GM12878 (cell line): Measurements from ENCODE around the gene STMP1. TPM values are rescaled to one million over a fixed set of nuclear protein-coding genes. Genes with fewer than 3 reads are reported as not detected.

ENCODE experiments used
- ATAC-seq: fragments of 200-7000 bp; cut with Tn5 transposase; 3 replicates; pipeline ENCODE4 v1.9.1; 2020; ENCODE audit warnings: mild to moderate bottlenecking, moderate library complexity
- BruUV-seq: library from RNA; stranded (reverse); fragments of 400-500 nt; replicated peaks from 2 replicates; lab custom pipeline; 2021; lab: Mats Ljungman, UMichigan
- CTCF ChIA-PET: fragments of 300-600 bp; sonication (Branson Sonifier 250); formaldehyde crosslinking; extraction: SDS; loops from one replicate; lab custom pipeline; 2021; ENCODE audit warnings: inconsistent platforms; lab: Yijun Ruan, JAX
- POLR2A ChIA-PET: fragments of 350-600 bp; formaldehyde crosslinking; extraction: SDS; loops from one replicate; lab custom pipeline; 2021; ENCODE audit warnings: inconsistent platforms; lab: Charles Lee
- RAD21 ChIA-PET: fragments of 300-600 bp; sonication (Branson Sonifier 250); formaldehyde crosslinking; loops from one replicate; lab custom pipeline; 2023; ENCODE audit warnings: antibody characterized with exemption; ENCODE audit not compliant: unreplicated experiment; lab: Charles Lee
- SMC1A ChIA-PET: fragments of 300-600 bp; sonication (Branson Sonifier 250); formaldehyde crosslinking; loops from one replicate; lab custom pipeline; 2023; ENCODE audit not compliant: unreplicated experiment, uncharacterized antibody; lab: Charles Lee
- DNase-seq: peaks from one replicate; pipeline ENCODE4 v3.0.0-alpha.2; 2011; ENCODE audit warnings: low read depth, low spot score
- FAIRE-seq: peaks from 3 replicates; lab custom pipeline; 2011; peaks lifted over from hg19 to GRCh38; lab: Jason Lieb, UNC
- H2AFZ ChIP-seq: 2 replicates; pipeline ENCODE4 v1.6.0; 2011; ENCODE audit warnings: low read depth, low read length, control low read depth; ENCODE audit not compliant: control insufficient read depth
- H3K27ac ChIP-seq: 2 replicates; pipeline ENCODE4 v1.5.1; 2011; ENCODE audit warnings: control low read depth; ENCODE audit not compliant: control insufficient read depth, insufficient read depth
- H3K27me3 ChIP-seq, 2 experiments: replicated peaks in 1 of 2; 2 replicates each; pipeline versions ENCODE4 v1.6.0 to v1.6.1; 2011; ENCODE audit warnings: low read length in 1 of 2; ENCODE audit not compliant: control insufficient read depth in 2 of 2, insufficient read depth in 2 of 2
- H3K36me3 ChIP-seq, 2 experiments: 2 replicates each; pipeline ENCODE4 v1.5.1; 2011; ENCODE audit warnings: low read length in 1 of 2; ENCODE audit not compliant: control insufficient read depth in 2 of 2, insufficient read depth in 2 of 2
- H3K4me1 ChIP-seq: 2 replicates; pipeline ENCODE4 v1.6.1; 2011; ENCODE audit warnings: mild to moderate bottlenecking, low read length, moderate library complexity, mixed read lengths; ENCODE audit not compliant: control insufficient read depth, insufficient read depth
- H3K4me2 ChIP-seq: 2 replicates; pipeline ENCODE4 v1.6.0; 2011; ENCODE audit warnings: control low read depth; ENCODE audit not compliant: control insufficient read depth, insufficient read depth
- H3K4me3 ChIP-seq: fragments of 200-600 bp; sonication (generic); 2 replicates; pipeline ENCODE4 v1.5.1; 2016
- H3K79me2 ChIP-seq: 2 replicates; pipeline ENCODE4 v1.6.0; 2011; ENCODE audit warnings: low read length; ENCODE audit not compliant: control insufficient read depth, insufficient read depth
- H3K9ac ChIP-seq: 2 replicates; pipeline ENCODE4 v1.8.0; 2011; ENCODE audit warnings: low read length, control low read depth, mixed read lengths; ENCODE audit not compliant: control insufficient read depth, insufficient read depth
- H3K9me3 ChIP-seq: replicated peaks from 3 replicates; pipeline ENCODE4 v1.5.1; 2011; ENCODE audit warnings: mild to moderate bottlenecking, low read length; ENCODE audit not compliant: control insufficient read depth, insufficient read depth
- H4K20me1 ChIP-seq: 2 replicates; pipeline ENCODE4 v1.6.0; 2011; ENCODE audit not compliant: control insufficient read depth, insufficient read depth
- CREB1 ChIP-seq: IDR thresholded peaks from 2 replicates; pipeline ENCODE4 v1.6.1; 2012; ENCODE audit warnings: low read depth, mild to moderate bottlenecking, inconsistent platforms
- ESRRA ChIP-seq: IDR thresholded peaks from 2 replicates; pipeline ENCODE4 v1.6.1; 2012; ENCODE audit warnings: mild to moderate bottlenecking, low read length, improper control_type of control experiment
- FOXK2 ChIP-seq: fragments of 450-650 bp; IDR thresholded peaks from 2 replicates; pipeline ENCODE4 v1.6.1; 2017; ENCODE audit warnings: mild to moderate bottlenecking, moderate library complexity
- IRF5 ChIP-seq: fragments of 450-650 bp; IDR thresholded peaks from 2 replicates; pipeline ENCODE4 v1.6.1; 2017; ENCODE audit warnings: borderline replicate concordance
- MEF2B ChIP-seq: fragments of 450-650 bp; IDR thresholded peaks from 2 replicates; pipeline ENCODE4 v1.6.1; 2018; ENCODE audit warnings: mild to moderate bottlenecking, moderate library complexity; ENCODE audit not compliant: partially characterized antibody, poor library complexity, severe bottlenecking
- MYB ChIP-seq: fragments of 150-350 bp; IDR thresholded peaks from 2 replicates; pipeline ENCODE4 v1.6.1; 2014; ENCODE audit warnings: mild to moderate bottlenecking, low read depth, low read length, borderline replicate concordance
- NFIC ChIP-seq: IDR thresholded peaks from 2 replicates; pipeline ENCODE4 v1.6.1; 2012; ENCODE audit warnings: low read depth, mild to moderate bottlenecking, inconsistent platforms, low read length, moderate library complexity
- POLR2AphosphoS2 ChIP-seq: IDR thresholded peaks from 2 replicates; pipeline ENCODE4 v1.6.1; 2011; ENCODE audit warnings: low read depth, mild to moderate bottlenecking, low read length, improper control_type of control experiment, moderate library complexity
- RAD21 ChIP-seq: IDR thresholded peaks from 2 replicates; pipeline ENCODE4 v1.6.1; 2011; ENCODE audit warnings: mild to moderate bottlenecking, low read depth, low read length, moderate library complexity; ENCODE audit not compliant: insufficient read depth
- RAD51 ChIP-seq: fragments of 450-650 bp; IDR thresholded peaks from 2 replicates; pipeline ENCODE4 v1.6.1; 2016; ENCODE audit warnings: moderate library complexity, mild to moderate bottlenecking, inconsistent platforms
- RUNX3 ChIP-seq: IDR thresholded peaks from 2 replicates; pipeline ENCODE4 v1.6.1; 2012; ENCODE audit warnings: low read length, inconsistent platforms
- TCF12 ChIP-seq: IDR thresholded peaks from 2 replicates; pipeline ENCODE4 v1.6.1; 2011; ENCODE audit warnings: low read depth, mild to moderate bottlenecking, low read length
- TCF3 ChIP-seq: IDR thresholded peaks from 2 replicates; pipeline ENCODE4 v1.6.1; 2012; ENCODE audit warnings: low read depth, mild to moderate bottlenecking, low read length, borderline replicate concordance; ENCODE audit not compliant: insufficient read depth
- ZBTB33 ChIP-seq: fragments of 450-650 bp; IDR thresholded peaks from 2 replicates; pipeline ENCODE4 v1.6.1; 2017; ENCODE audit warnings: mild to moderate bottlenecking
- ZNF24 ChIP-seq: fragments of 450-650 bp; IDR thresholded peaks from 2 replicates; pipeline ENCODE4 v1.6.1; 2017; ENCODE audit warnings: antibody characterized with exemption, mild to moderate bottlenecking
- WGBS: methylation state at CpG from one replicate; pipeline ENCODE4 v1.1.6; 2016; ENCODE audit warnings: low lambda C conversion rate; ENCODE audit not compliant: insufficient replicate concordance, insufficient coverage; ENCODE audit errors: missing lambda C conversion rate; 5-methylcytosine and 5-hydroxymethylcytosine counted together
- in situ Hi-C: fragments of 300-500 bp; cut with MboI; formaldehyde crosslinking; loops from 9 replicates; pipeline ENCODE4 v1.14.3; 2018; ENCODE audit warnings: mixed read lengths
- intact Hi-C: fragments of 100-400 bp; cut with micrococcal nuclease; formaldehyde crosslinking; loops from one replicate; pipeline ENCODE4 v1.14.2; 2022; ENCODE audit not compliant: unreplicated experiment
- polyA plus RNA-seq, 11 experiments: library from polyadenylated mRNA; depleted of rRNA in 4 of 11; unstranded in 6 of 11; stranded (reverse) in 5 of 11; fragments of >200 nt; fragmentation: Nextera tagmentation in 4 of 11; fragmentation: Illumina TruSeq in 1 of 11; extraction: Ambion mirVana in 4 of 11; extraction: Trizol in 1 of 11; gene quantifications; 1 replicate in 1 of 11; 2 replicates in 10 of 11; pipeline versions ENCODE4 v1.2.1 to v1.2.3, GENCODE V29; 2011 to 2016; ENCODE audit warnings: inconsistent platforms in 2 of 11, missing spikeins in 2 of 11, low read depth in 1 of 11
- total RNA-seq, 4 experiments: library from RNA; depleted of rRNA in 3 of 4; stranded (reverse); fragments of >200 nt in 3 of 4; fragmentation: Illumina TruSeq in 1 of 4; extraction: Trizol in 1 of 4; gene quantifications; 2 replicates each; pipeline versions ENCODE4 v1.2.1 to v1.2.3, GENCODE V29; 2013 to 2021
- TF ChIP-seq, protein P1 (sequence below): fragments of 450-650 bp; IDR thresholded peaks from 2 replicates; pipeline ENCODE4 v1.6.1; 2018; ENCODE audit warnings: borderline replicate concordance, mild to moderate bottlenecking; ENCODE audit not compliant: partially characterized antibody
- TF ChIP-seq, protein P2 (sequence below): fragments of 450-650 bp; IDR thresholded peaks from 2 replicates; pipeline ENCODE4 v1.6.1; 2018; ENCODE audit warnings: mild to moderate bottlenecking, low read depth, moderate library complexity; ENCODE audit not compliant: partially characterized antibody

STMP1 gene
- total and polyA plus RNA-seq, 10 of the 15 experiments (the other 5 are each of a cell fraction or from before 2014, with no cell fraction given) = 8.0 to 79.9 (median 24.7) TPM

GRCh38 chr7:135616136-135616535 lies 46.2 kb upstream of the STMP1 start:
- no TSS peak for BruUV-seq
- Histone ChIP-seq H3K36me3 (peaks cover 3 to 14% of the 10 kb centered on the region in 2 experiments), H3K4me3 (no peak overlapping the region), H3K27ac (no peak overlapping the region), H3K79me2 (no peaks in the 10 kb centered on the region), H2AFZ (no peak overlapping the region), H3K27me3 (no peaks in the 10 kb centered on the region), H3K9me3 (no peaks in the 10 kb centered on the region), H4K20me1 (no peaks in the 10 kb centered on the region), H3K9ac (no peak overlapping the region), H3K4me1 (no peaks in the 10 kb centered on the region), H3K4me2 (no peak overlapping the region)
- ATAC-seq = no peak
- FAIRE-seq = no peak
- POLR2A ChIA-PET = no interaction called here
- RAD21 ChIA-PET = no interaction called here
- in situ Hi-C loops (no loop called here), intact Hi-C loops (loop anchor here (2.0 to 5.0 kb wide), 2 partner anchors 15 to 34 kb away; no protein-coding TSS in a partner anchor)
- CTCF ChIA-PET = interaction anchor here (1.6 to 2.0 kb wide), 3 partner anchors 12 to 238 kb away, joined by 3 to 7 read pairs (median 4); no protein-coding TSS in a partner anchor
- 100% methylated on average over 1 of the region's 1 CpG for WGBS
- no peak for DNase-seq
- SMC1A ChIA-PET = interaction anchor here (0.6 kb wide), 1 partner anchor 146 kb away, joined by 3 read pairs; no protein-coding TSS in a partner anchor
- no peak for TF ChIP-seq MYB
- TF ChIP-seq POLR2AphosphoS2 = no peak
- no peak for TF ChIP-seq ZNF24
- no peak for TF ChIP-seq RUNX3
- TF ChIP-seq FOXK2 = no peak
- no peak for TF ChIP-seq IRF5
- TF ChIP-seq, protein P1, sequence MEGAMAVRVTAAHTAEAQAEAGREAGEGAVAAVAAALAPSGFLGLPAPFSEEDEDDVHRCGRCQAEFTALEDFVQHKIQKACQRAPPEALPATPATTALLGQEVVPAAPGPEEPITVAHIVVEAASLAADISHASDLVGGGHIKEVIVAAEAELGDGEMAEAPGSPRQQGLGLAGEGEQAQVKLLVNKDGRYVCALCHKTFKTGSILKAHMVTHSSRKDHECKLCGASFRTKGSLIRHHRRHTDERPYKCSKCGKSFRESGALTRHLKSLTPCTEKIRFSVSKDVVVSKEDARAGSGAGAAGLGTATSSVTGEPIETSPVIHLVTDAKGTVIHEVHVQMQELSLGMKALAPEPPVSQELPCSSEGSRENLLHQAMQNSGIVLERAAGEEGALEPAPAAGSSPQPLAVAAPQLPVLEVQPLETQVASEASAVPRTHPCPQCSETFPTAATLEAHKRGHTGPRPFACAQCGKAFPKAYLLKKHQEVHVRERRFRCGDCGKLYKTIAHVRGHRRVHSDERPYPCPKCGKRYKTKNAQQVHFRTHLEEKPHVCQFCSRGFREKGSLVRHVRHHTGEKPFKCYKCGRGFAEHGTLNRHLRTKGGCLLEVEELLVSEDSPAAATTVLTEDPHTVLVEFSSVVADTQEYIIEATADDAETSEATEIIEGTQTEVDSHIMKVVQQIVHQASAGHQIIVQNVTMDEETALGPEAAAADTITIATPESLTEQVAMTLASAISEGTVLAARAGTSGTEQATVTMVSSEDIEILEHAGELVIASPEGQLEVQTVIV = no peak
- TF ChIP-seq NFIC = no peak
- TF ChIP-seq ESRRA = no peak
- TF ChIP-seq, protein P2, sequence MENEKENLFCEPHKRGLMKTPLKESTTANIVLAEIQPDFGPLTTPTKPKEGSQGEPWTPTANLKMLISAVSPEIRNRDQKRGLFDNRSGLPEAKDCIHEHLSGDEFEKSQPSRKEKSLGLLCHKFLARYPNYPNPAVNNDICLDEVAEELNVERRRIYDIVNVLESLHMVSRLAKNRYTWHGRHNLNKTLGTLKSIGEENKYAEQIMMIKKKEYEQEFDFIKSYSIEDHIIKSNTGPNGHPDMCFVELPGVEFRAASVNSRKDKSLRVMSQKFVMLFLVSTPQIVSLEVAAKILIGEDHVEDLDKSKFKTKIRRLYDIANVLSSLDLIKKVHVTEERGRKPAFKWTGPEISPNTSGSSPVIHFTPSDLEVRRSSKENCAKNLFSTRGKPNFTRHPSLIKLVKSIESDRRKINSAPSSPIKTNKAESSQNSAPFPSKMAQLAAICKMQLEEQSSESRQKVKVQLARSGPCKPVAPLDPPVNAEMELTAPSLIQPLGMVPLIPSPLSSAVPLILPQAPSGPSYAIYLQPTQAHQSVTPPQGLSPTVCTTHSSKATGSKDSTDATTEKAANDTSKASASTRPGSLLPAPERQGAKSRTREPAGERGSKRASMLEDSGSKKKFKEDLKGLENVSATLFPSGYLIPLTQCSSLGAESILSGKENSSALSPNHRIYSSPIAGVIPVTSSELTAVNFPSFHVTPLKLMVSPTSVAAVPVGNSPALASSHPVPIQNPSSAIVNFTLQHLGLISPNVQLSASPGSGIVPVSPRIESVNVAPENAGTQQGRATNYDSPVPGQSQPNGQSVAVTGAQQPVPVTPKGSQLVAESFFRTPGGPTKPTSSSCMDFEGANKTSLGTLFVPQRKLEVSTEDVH = no peak
- TF ChIP-seq RAD51 = no peak
- no peak for TF ChIP-seq TCF12
- no peak for TF ChIP-seq CREB1
- TF ChIP-seq RAD21 = no peak
- TF ChIP-seq MEF2B = no peak
- no peak for TF ChIP-seq TCF3
- TF ChIP-seq ZBTB33 = no peak
